ENCODE results near the gene ARF6.
"Not testable (repeated sequence)": the region's sequence is repeated elsewhere in the genome, so short reads cannot be mapped to it uniquely, and the experiment has no call there.

The ARF6 gene

DNA sequence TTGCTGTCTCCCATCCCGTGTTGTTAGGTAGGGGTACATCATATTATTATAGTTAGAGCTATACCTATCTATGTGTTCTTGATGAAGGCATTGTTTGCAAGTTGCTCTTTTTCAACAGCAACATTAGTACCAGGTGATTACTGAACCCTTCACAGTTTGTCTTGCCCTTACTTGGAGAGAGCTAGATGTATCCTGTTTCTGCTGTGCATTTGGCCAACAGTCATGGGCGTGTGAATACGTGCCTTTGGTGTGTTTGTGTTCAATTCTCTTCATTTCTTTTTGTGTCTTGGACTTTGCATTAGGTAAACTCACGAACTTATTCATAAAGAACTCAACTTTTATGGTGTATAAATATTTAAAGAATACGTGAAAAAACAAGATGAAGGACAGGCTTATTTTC, 14.3 kb downstream of the ARF6 start:
- no peak for DNase-seq (ENCODE audit: low spot score)

DNA sequence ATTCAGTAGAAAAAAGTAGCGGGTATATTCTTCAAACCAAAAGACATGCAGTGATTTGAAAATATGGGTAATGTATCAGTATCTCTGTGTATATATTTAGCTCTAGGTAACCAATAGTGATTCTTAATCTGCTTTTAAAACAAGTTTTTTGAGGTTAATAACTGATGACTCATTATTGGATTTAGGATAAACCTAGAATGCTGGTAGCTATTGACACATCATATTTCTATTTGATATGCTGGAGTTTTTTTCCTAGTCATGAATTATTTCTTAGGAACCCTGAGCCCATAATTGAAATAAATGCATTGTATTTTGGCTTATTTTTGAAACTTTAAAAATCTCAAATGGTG, 15.5 kb downstream of the ARF6 start:
- no peak for DNase-seq (ENCODE audit: low spot score)

DNA sequence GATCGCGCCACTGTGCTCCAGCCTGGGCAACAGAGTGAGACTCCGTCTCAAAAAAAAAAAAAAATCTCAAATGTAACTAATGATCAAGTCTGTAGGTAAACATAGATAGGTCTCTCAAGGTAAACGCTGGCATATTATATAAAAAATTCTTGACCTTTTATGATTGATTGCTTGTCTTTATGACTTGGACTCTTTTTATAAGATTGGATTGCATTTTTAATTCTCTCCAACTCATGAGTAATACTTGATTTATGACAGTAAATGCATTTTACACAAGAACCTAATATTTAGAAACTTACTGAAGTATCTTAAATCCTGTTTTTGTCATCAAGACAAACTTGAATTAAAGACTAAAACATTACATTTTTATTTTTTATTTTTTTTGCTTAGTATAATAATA, 16.1 kb downstream of the ARF6 start:
- DNase-seq (ENCODE audit: low spot score), result no peak

DNA sequence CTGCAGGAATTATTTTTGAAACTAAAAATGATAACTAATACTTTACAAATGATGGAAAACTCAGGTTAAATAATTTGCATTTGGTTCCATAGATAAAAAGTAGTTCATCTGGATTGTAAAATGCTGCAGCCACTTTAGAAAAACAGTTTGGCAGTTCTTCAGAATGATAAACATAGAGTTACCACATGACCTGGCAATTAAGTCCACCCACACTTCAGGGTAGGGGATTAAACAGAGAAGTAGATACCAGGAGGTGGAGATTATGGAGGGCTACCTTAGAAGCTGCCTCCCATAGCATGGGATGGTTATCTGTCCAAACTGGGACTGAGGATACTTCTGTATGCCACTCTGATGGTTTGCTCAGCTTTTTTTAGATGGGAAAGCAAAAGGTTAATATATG, 22.2 kb downstream of the ARF6 start:
- no peak for DNase-seq (ENCODE audit: low spot score)

DNA sequence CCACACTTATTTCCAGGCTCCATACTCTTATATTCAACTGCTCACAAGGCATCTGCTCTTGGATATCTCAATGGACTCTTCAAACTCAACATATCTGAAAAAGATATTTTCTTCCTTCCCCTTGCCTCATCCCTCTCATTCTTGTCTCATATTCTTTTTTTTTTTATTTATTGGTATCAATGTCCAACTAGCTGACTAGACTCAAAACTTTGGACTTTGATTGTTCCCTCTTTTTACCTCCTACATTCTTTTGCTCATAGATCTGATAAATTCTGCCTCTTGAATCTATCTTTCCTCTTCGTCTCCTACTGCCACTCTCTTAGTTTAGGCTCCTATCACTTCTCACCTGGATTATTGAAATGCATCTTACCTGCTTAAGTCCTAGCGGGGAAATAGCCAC, 25.8 kb downstream of the ARF6 start:
- no peak for DNase-seq (ENCODE audit: low spot score)

DNA sequence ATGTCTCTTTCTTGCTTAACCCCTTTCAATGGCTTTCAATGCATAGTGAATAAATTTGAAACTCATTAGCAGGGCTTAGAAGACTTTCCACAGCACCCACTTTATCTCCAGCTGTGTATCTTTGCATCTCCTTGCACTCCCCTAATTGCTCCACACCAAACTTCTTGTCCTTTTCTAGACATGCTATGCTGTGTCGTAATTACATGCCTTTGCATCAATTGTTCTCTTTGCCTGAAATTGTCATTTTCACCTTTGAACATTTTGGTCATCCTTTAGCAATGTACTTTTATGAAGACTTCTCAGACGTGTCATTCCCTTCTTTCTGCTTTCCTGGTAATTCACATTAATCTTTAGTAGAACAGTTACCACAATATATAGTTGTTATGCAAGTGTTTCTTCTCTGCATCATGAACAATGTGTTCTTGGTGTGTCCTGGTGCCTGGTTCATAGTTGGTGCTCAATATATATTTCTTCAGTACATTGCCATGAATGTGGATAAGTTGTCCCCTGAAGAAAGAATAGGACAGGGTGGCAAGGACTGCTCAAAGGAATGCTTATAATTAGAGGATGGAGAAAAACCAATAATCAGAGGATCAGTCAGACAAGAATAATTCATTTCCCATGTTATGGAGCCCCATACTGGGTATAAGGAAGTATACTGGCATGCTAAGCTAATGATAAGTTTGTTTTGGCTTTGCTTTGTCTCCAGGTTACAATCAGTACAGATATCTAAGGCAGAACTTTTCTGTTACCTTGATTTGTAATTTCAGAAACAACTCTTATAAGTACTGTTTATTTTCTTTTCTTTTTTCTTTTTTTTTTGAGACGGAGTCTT, 27.2 kb downstream of the ARF6 start:
- DNase-seq (ENCODE audit: low spot score), result no peak

DNA sequence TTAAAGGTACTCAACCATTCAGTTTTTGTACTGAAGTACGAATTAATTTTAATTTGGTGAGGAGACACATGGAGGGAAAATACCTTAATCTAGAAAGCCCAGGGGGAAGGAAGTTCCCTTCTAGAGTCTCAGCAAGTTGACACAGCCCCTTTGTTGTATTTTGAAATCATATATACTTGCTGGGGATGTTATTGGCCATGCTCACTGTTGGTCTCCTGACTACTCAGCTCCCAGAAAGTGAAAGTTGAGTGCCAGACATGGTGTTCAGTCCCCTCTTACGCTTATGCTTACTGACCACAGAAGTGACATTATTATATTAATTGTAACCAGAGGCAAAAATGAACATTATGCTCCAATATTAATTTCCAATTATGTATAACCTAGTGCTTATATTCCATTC, 28.1 kb downstream of the ARF6 start:
- no peak for DNase-seq (ENCODE audit: low spot score)

DNA sequence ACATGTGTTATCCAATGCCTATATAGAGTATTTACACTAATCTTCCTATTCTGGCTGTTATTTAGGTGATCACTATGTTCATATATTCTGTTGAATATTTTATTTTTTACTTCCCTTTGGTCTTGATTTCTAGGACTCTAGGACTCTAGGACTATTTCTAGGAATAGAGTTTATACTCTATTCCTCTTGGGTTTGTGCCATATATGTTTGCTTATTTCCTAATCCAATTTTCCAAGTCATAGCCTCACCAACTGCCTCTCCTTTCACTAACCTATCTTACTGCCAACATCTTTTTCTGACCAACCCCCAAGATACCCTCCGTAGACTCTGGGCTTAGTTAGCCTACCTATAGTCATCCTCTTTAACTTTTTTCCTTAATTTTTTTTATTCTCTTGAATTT, 28.5 kb downstream of the ARF6 start:
- DNase-seq (ENCODE audit: low spot score), result no peak

DNA sequence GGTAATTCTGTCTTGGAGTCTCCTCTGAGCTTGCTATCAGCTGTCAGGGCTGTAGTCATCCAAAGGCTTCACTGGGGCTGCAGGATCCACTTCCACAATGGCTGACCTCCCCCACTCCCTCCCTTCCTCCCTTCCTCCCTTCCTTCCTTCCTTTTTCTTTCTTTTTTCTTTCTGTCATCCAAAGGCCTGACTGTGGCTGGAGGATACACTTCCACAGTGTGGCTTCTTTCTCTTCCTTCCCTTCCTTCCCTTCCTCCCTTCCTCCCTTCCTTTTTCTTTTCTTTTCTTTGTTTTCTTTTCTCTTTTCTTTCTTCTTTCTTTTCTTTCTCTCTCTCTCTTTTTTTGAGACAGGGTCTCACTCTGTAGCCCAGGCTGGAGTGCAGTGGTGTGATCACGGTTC, 30.6 kb downstream of the ARF6 start:
- DNase-seq (ENCODE audit: low spot score), result no peak

DNA sequence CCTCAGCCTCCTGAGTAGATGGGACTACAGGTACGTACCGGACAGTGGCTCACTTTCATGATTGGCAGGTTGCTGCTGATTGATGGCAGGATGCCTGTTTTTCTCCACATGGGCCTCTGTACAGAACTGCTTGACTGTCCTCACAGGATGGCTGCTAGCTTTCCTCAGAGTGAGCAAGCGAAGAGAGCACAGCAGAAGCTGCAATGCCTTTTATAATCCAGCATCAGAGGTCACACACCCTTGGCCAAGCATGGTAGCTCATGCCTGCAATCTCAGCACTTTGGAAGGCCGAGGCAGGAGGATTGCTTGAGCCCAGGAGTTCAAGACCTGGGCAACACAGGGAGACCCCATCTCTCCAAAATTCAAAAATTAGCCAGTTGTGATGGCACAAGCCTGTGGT, 31.0 kb downstream of the ARF6 start:
- no peak for DNase-seq (ENCODE audit: low spot score)

DNA sequence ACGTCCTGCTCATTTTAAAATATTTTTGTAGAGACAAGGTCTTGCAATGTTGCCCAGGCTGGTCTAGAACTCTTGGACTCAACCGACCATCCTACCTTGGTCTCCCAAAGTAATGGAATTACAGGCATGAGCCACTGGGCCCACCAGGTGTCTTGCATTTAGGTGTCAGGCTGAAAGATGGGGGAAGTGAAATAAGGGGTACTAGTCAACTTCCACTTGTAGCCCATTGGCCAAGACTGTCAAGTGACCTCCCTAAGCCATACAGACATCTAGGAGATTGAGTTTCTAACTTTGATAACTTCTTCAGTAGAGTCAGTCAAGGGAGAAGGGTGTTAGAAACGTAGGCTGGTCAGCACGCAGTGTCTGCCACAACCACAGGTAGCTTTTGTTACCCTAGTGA, 32.0 kb downstream of the ARF6 start:
- DNase-seq (ENCODE audit: low spot score), result no peak

DNA sequence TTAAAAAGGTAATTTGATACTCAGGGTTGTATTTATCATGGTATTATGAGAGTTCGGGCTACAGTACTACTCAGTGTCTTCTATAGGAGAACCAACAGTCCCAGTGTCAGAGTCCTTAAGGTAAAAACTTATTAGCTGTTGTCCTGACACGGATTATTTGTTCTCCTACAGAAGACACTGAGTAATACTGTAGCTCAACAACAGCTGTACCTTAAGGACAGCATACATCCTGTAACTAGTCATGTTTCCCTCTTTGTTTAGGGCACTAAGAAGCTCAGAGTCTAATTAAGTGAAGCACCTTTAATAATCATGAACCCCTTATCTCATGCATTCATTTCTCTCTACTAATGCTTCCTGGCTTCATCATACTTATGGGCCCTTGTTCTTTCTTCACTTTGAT, 33.9 kb downstream of the ARF6 start:
- DNase-seq (ENCODE audit: low spot score), result no peak

DNA sequence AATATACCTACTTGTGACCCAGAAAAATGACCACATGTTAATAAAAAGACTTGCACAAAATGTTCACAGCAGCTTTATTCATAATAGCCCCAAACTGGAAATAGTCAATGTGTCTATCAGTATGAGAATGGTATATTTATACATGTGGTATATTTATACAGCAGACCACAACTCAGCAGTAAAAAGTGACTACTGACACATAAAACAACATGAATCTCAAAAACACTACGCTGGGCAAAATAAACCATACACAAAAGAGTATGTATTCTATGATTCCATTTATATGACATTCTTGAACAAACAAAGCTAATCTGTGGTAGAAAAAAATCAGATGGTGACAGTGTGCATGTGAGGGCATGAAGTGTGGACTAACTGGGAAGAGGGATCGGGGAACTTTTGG, 35.1 kb downstream of the ARF6 start:
- no peak for DNase-seq (ENCODE audit: low spot score)

DNA sequence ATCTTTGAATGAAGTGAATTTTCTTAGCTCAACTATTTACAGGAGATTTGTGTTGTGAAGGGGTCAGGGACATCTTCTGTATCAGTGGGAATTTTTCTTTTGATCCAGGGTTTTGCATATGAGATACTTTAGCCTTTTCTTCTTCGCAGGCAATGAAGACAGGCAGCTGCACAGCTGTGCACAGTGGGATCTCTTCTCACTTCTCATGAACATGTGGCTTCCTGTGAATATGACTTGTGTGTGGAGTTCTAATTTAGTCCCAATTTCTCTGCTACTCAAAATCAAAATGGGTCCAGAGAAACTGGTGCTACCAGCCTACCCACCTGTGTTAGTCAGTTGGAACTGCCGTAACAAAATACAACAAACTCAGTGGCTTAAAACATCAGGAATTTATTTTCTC, 37.8 kb downstream of the ARF6 start:
- DNase-seq (ENCODE audit: low spot score), result no peak

DNA sequence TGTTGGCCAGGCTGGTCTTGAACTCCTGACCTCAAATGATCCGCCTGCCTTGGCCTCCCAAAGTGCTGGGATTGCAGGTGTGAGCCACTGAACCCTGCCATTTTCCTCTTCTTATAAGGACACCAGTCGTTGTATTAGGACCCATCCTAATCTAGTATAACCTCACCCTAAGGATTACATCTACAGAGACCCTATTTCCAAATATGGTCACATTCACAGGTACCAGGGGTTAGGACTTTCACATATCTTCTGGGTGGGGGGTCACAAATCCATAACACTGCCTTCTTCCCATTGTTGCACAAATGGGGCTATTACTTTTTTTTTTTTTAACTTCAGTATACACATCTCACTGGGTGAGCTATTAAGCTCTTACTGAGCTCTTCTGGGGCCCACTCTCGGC, 38.6 kb downstream of the ARF6 start:
- DNase-seq (ENCODE audit: low spot score), result no peak

DNA sequence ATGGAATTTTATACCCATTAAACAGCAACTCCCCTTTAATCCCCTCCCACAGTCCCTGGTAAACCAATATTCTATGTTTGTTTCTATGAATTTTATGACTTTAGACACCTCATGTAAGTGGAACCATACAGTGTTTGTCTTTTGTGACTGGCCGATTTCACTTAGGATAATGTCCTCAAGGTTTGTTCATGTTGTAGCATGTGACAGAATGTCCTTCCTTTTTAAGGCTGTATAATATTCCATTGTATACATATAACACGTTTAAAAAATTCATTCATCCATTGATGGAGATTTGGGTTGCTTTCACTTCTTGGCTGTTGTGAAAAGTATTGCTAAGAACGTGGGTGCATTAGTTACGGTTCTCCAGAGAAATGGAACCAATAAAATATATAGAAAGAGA, 40.2 kb downstream of the ARF6 start:
- DNase-seq (ENCODE audit: low spot score), result no peak

GRCh38 chr14:49933704-49934103, 40.8 kb downstream of the ARF6 start:
- no peak for DNase-seq (ENCODE audit: low spot score)

GRCh38 chr14:49934646-49935045, 41.8 kb downstream of the ARF6 start:
- DNase-seq (ENCODE audit: low spot score), result no peak

GRCh38 chr14:49935526-49935925, 42.6 kb downstream of the ARF6 start:
- DNase-seq (ENCODE audit: low spot score), result no peak

DNA sequence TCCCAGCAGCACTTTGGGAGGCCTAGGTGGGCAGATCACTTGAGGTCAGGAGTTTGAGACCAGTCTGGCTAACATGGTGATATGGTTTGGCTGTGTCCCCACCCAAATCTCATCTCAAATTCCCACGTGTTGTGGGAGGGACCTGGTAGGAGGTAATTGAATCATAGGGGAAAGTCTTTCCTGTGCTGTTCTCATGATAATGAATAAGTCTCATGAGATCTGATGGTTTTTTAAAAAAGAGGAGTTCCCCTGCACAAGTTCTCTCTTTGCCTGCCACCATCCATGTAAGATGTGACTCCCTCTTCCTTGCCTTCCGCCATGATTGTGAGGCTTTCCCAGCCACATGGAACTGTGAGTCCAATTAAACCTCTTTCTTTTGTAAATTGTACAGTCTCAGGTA, 43.4 kb downstream of the ARF6 start:
- not testable (repeated sequence) for DNase-seq (ENCODE audit: low spot score)

DNA sequence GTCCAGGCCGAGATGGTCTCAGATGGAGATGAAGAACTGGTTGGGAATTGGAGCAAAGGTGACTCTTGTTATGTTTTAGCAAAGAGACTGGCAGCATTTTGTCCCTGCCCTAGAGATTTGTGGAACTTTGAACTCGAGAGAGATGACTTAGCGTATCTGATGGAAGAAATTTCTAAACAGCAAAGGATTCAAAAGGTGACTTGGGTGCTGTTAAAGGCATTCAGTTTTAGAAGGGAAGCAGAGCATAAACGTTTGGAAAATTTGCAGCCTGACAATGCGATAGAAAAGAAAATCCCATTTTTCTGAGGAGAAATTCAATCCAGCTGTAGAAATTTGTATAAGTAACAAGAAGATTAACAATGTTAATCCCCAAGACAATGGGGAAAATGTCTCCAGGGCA, 44.0 kb downstream of the ARF6 start:
- DNase-seq (ENCODE audit: low spot score), result not testable (repeated sequence)

- not testable (repeated sequence) for DNase-seq (ENCODE audit: low spot score)
Observed at GRCh38 chr14:49939215-49939614, 46.3 kb downstream of the ARF6 start.

DNA sequence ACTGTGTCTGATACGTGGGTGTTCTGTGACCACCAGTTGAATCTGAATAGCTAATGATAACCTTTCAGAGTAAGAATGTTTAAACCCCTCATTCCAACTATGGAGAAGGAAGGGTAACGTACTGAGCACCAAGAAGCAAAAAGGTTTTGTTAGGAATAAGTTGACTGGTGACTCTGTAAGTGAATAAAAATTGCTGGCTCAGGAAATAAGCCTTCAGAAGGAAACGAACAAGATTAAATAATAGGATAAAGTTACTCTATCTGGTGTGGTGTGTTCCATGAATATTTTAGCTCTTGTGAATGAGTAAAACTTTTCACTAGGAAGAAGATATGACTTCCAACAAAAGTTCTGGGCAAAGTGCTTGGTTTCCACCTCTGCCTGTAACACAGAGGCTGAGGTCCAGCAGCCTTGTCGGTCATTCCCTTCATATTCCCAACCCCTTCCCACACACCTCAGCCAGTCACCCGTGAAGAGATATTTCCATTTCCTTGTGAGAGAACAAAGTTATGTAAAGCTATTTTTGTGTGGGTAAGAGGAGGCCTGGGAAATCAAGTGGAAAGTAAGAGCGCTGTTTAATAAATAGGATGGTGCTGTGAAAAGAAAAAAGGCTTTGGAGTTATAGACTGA, 47.1 kb downstream of the ARF6 start:
- DNase-seq (ENCODE audit: low spot score), result no peak

DNA sequence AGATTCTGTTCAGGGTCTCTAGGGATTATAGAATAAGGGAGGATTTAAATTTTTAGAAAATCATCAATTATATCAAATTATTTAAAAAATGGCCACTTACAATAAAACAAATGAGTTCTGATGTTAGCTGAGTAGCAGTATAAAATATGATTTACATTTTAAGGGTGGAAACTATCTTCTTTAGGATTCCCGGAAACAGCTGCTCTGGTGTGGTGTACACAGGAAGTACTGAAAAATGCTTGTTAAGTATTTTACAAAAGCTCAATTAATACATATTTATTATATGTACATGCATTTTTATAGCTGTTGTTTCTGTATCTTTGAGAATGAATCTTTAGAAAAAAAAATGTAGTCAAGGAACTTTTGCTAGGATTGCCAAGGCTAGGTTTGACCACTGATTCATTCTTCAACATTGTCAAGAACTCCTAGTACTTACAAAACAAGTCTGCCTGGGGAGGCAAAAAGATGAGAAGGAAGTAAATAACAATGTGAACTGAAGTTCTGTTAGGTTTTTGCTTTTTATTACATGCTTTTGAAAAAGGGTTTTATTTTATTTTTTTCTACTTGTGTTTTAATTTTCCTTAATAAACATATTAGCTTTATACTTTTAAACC, 48.0 kb downstream of the ARF6 start:
- DNase-seq (ENCODE audit: low spot score), result no peak

All from LoVo (cell line).